ENCODE data around the gene PRDM10.

- TF ChIP-seq SREBF2 (IDR thresholded peaks at IDR 0.05; ENCODE audit: low read length) (no peak), TCF7 (IDR thresholded peaks at IDR 0.05; ENCODE audit: borderline replicate concordance) (no peak), ETV6 (conservative IDR thresholded peaks at IDR 0.05 in 1 of 2, IDR thresholded peaks at IDR 0.05 in 1 of 2; ENCODE audit: borderline replicate concordance in 1 of 2, low read depth in 1 of 2) (no peak), CTCF (IDR thresholded peaks at IDR 0.05 in 2 of 3, conservative IDR thresholded peaks at IDR 0.05 in 1 of 3; ENCODE audit: control insufficient read depth in 2 of 3, extremely low read depth in 1 of 3, insufficient read depth in 1 of 3, low read depth in 3 of 3, low read length in 3 of 3) (no peak), HDAC2 (IDR thresholded peaks at IDR 0.05) (no peak), PML (IDR thresholded peaks at IDR 0.05; ENCODE audit: low read length) (no peak), REST (IDR thresholded peaks at IDR 0.05; ENCODE audit: low read depth, low read length) (no peak), GABPA (IDR thresholded peaks at IDR 0.05; ENCODE audit: low read depth) (no peak), POLR2AphosphoS5 (IDR thresholded peaks at IDR 0.05; ENCODE audit: low read length) (no peak), SREBF1 (IDR thresholded peaks at IDR 0.05; ENCODE audit: low read length) (no peak), CEBPB (IDR thresholded peaks at IDR 0.05; ENCODE audit: borderline replicate concordance in 1 of 2, low read depth in 2 of 2, low read length in 2 of 2) (no peak), ESRRA (IDR thresholded peaks at IDR 0.05; ENCODE audit: low read length) (no peak)
Observed at GRCh38 chr11:129946256-129946655, 56.4 kb downstream of the PRDM10 start.

Data from GM12878 (cell line).